Smooth muscle cell (in vitro differentiated cells): Measurements from ENCODE around the gene RAET1G. TPM values are rescaled to one million over a fixed set of nuclear protein-coding genes. Genes with fewer than 3 reads are reported as not detected.
A peak's percentile ranks its signal among the peaks of the same experiment; 100 is the strongest.
"Not testable (repeated sequence)": the region's sequence is repeated elsewhere in the genome, so short reads cannot be mapped to it uniquely, and the experiment has no call there.

Experiments
- DNase-seq: peaks from one replicate; lab custom pipeline; 2025; ENCODE audit not compliant: unreplicated experiment; lab: John Stamatoyannopoulos, UW
- H2AFZ ChIP-seq: fragments of 200-600 bp; sonication (generic); 2 replicates; pipeline ENCODE4 v1.6.0; 2016; ENCODE audit warnings: antibody characterized with exemption, low read depth, mild to moderate bottlenecking
- H3F3A ChIP-seq: fragments of 200-600 bp; sonication (generic); 2 replicates; pipeline ENCODE4 v1.6.0; 2017; ENCODE audit warnings: antibody characterized with exemption, low read depth
- H3K27ac ChIP-seq: fragments of 200-600 bp; sonication (generic); 2 replicates; pipeline ENCODE4 v1.5.1; 2016; ENCODE audit warnings: low read depth, mild to moderate bottlenecking
- H3K27me3 ChIP-seq: fragments of 200-600 bp; sonication (generic); 2 replicates; pipeline ENCODE4 v1.6.1; 2016; ENCODE audit warnings: low read depth, mild to moderate bottlenecking
- H3K36me3 ChIP-seq: fragments of 200-600 bp; sonication (generic); 2 replicates; pipeline ENCODE4 v1.5.1; 2016; ENCODE audit warnings: low read depth
- H3K4me1 ChIP-seq: fragments of 200-600 bp; sonication (generic); 2 replicates; pipeline ENCODE4 v1.5.1; 2016; ENCODE audit warnings: low read depth
- H3K4me2 ChIP-seq: fragments of 200-600 bp; sonication (generic); 2 replicates; pipeline ENCODE4 v1.6.0; 2016; ENCODE audit warnings: mild to moderate bottlenecking
- H3K4me3 ChIP-seq: fragments of 200-600 bp; sonication (generic); 2 replicates; pipeline ENCODE4 v1.5.1; 2016; ENCODE audit warnings: mild to moderate bottlenecking
- H3K79me2 ChIP-seq: fragments of 200-600 bp; sonication (generic); 2 replicates; pipeline ENCODE4 v1.6.0; 2016; ENCODE audit warnings: low read depth, mild to moderate bottlenecking
- H3K9ac ChIP-seq: fragments of 200-600 bp; sonication (generic); 2 replicates; pipeline ENCODE4 v1.6.0; 2016; ENCODE audit warnings: low read depth
- H3K9me3 ChIP-seq: fragments of 200-600 bp; sonication (generic); replicated peaks from 2 replicates; pipeline ENCODE4 v1.5.1; 2016; ENCODE audit warnings: low read depth
- H4K20me1 ChIP-seq: fragments of 200-600 bp; sonication (generic); 2 replicates; pipeline ENCODE4 v1.6.0; 2016; ENCODE audit warnings: low read depth
- CTCF ChIP-seq: fragments of 200-600 bp; sonication (generic); IDR thresholded peaks from 2 replicates; pipeline ENCODE4 v1.5.1; 2017; ENCODE audit warnings: borderline replicate concordance, mild to moderate bottlenecking, antibody characterized with exemption; ENCODE audit not compliant: insufficient read depth, poor library complexity, severe bottlenecking
- WGBS: methylation state at CpG from one replicate; pipeline ENCODE4 v1.1.7; 2016; ENCODE audit warnings: low lambda C conversion rate; 5-methylcytosine and 5-hydroxymethylcytosine counted together
- polyA plus RNA-seq: library from polyadenylated mRNA; unstranded; fragments of >200 nt; fragmentation: Nextera tagmentation; extraction: Ambion mirVana; gene quantifications from 2 replicates; pipeline ENCODE4 v1.2.1, GENCODE V29; 2016
- total RNA-seq: library from RNA; depleted of rRNA; stranded (reverse); fragments of >200 nt; gene quantifications from 2 replicates; pipeline ENCODE4 v1.2.3, GENCODE V29; 2014

RAET1G gene
- total and polyA plus RNA-seq, 2 experiments from 2014 or later = 1.7 to 2.4 TPM

GRCh38 chr6:149967591-149967990, 44.7 kb upstream of the RAET1G start:
- peaks cover 76% of the 10 kb centered on the region for H3K27me3 ChIP-seq
- WGBS = 78% methylated on average over 4 of the region's 4 CpGs
- TF ChIP-seq CTCF = no peak

GRCh38 chr6:149966319-149966718, 43.4 kb upstream of the RAET1G start:
- H3K9ac ChIP-seq, H3K36me3 ChIP-seq, H2AFZ ChIP-seq, DNase-seq, H3F3A ChIP-seq, H4K20me1 ChIP-seq, H3K79me2 ChIP-seq, H3K9me3 ChIP-seq, H3K4me2 ChIP-seq, H3K27ac ChIP-seq, H3K4me1 ChIP-seq, H3K4me3 ChIP-seq: not testable (repeated sequence)
- H3K27me3 ChIP-seq = peaks cover 69% of the 10 kb centered on the region
- WGBS = 100% methylated on average over 2 of the region's 2 CpGs

More at GRCh38 chr6:149967591-149967990, 44.7 kb upstream of the RAET1G start:
- H3K4me3 ChIP-seq = no peak overlapping the region
- H3K79me2 ChIP-seq = no peaks in the 10 kb centered on the region
- no peaks in the 10 kb centered on the region for H3F3A ChIP-seq
- H3K4me2 ChIP-seq = no peak overlapping the region
- no peaks in the 10 kb centered on the region for H4K20me1 ChIP-seq
- H2AFZ ChIP-seq = no peak overlapping the region
- no peak overlapping the region for H3K27ac ChIP-seq
- H3K36me3 ChIP-seq = no peaks in the 10 kb centered on the region
- H3K9me3 ChIP-seq = no peaks in the 10 kb centered on the region
- H3K9ac ChIP-seq = no peak overlapping the region
- peaks cover 7% of the 10 kb centered on the region for H3K4me1 ChIP-seq
- no peak for DNase-seq

GRCh38 chr6:149965194-149966020, 42.5 kb upstream of the RAET1G start:
- Histone ChIP-seq H3F3A (no peaks in the 10 kb centered on the region), H3K9me3 (no peaks in the 10 kb centered on the region), H3K4me3 (peak overlapping the region; percentile 47), H2AFZ (peak overlapping the region; percentile 86), H4K20me1 (no peaks in the 10 kb centered on the region), H3K79me2 (no peaks in the 10 kb centered on the region), H3K9ac (peak overlapping the region; percentile 17), H3K4me1 (peaks cover 7% of the 10 kb centered on the region), H3K27ac (no peak overlapping the region), H3K36me3 (no peaks in the 10 kb centered on the region), H3K4me2 (peak overlapping the region; percentile 83), H3K27me3 (peaks cover 70% of the 10 kb centered on the region)
- WGBS = 15% methylated on average over 30 of the region's 38 CpGs
- TF ChIP-seq CTCF = no peak
- DNase-seq = no peak

GRCh38 chr6:149964308-149965193, 41.6 kb upstream of the RAET1G start:
- Histone ChIP-seq H3K9ac (peak overlapping the region; percentile 17), H3F3A (no peaks in the 10 kb centered on the region), H3K4me1 (peaks cover 7% of the 10 kb centered on the region), H4K20me1 (no peaks in the 10 kb centered on the region), H3K27me3 (peaks cover 70% of the 10 kb centered on the region), H3K27ac (no peak overlapping the region), H3K9me3 (no peaks in the 10 kb centered on the region), H3K36me3 (no peaks in the 10 kb centered on the region), H2AFZ (peak overlapping the region; percentile 86), H3K79me2 (no peaks in the 10 kb centered on the region), H3K4me2 (peak overlapping the region; percentile 83), H3K4me3 (peak overlapping the region; percentile 47)
- DNase-seq = no peak
- TF ChIP-seq CTCF = no peak
- 2% methylated on average over 101 of the region's 103 CpGs for WGBS
